NCI-H526 (cell line): ENCODE results near the gene SYNJ1.
"Not testable (repeated sequence)": the region's sequence is repeated elsewhere in the genome, so short reads cannot be mapped to it uniquely, and the experiment has no call there.

Experiments used
- DNase-seq, 2 experiments: peaks; one replicate each; lab custom pipeline; 2025; lab: John Stamatoyannopoulos, UW

The SYNJ1 gene

GRCh38 chr21:32612999-32613337 is 114.8 kb downstream of the SYNJ1 start:
- DNase-seq, result peak in 1 of 2 experiments; percentile 57

- DNase-seq, result peak; percentile 92 to 95
Measured at GRCh38 chr21:32612075-32612998, 115.5 kb downstream of the SYNJ1 start, which contains the start of gene CFAP298. CFAP298 (minus strand) TSS chr21:32612377; CDS start chr21:32612243, 134 bp downstream.

GRCh38 chr21:32611471-32611997 is 116.3 kb downstream of the SYNJ1 start:
- peak; percentile 4 to 56 for DNase-seq

- DNase-seq, result not testable (repeated sequence)
Measured at GRCh38 chr21:32610940-32611339, 116.9 kb downstream of the SYNJ1 start.

GRCh38 chr21:32608851-32609250 is 119.0 kb downstream of the SYNJ1 start:
- no peak for DNase-seq

GRCh38 chr21:32605469-32605868 is 122.3 kb downstream of the SYNJ1 start:
- DNase-seq, result no peak

- no peak for DNase-seq
Measured at GRCh38 chr21:32604464-32604863, 123.3 kb downstream of the SYNJ1 start.

- DNase-seq, result no peak
Measured at GRCh38 chr21:32603131-32603530, 124.7 kb downstream of the SYNJ1 start.

GRCh38 chr21:32602099-32602498 is 125.7 kb downstream of the SYNJ1 start:
- DNase-seq, result no peak

- DNase-seq, result peak in 1 of 2 experiments; percentile 50
Measured at GRCh38 chr21:32599526-32599925, 128.3 kb downstream of the SYNJ1 start.

- DNase-seq, result no peak
Measured at GRCh38 chr21:32599091-32599490, 128.7 kb downstream of the SYNJ1 start.

GRCh38 chr21:32597205-32597604 is 130.6 kb downstream of the SYNJ1 start:
- DNase-seq, result peak; percentile 83 to 84

GRCh38 chr21:32595431-32595830 is 132.4 kb downstream of the SYNJ1 start:
- DNase-seq, result no peak

- DNase-seq, result no peak
Measured at GRCh38 chr21:32593690-32594089, 134.1 kb downstream of the SYNJ1 start.

GRCh38 chr21:32592929-32593502 is 134.8 kb downstream of the SYNJ1 start:
- no peak for DNase-seq

GRCh38 chr21:32590130-32590529 is 137.7 kb downstream of the SYNJ1 start:
- no peak for DNase-seq

GRCh38 chr21:32587651-32588050 is 140.2 kb downstream of the SYNJ1 start:
- DNase-seq, result no peak

GRCh38 chr21:32587120-32587519 is 140.7 kb downstream of the SYNJ1 start:
- no peak for DNase-seq

GRCh38 chr21:32585970-32586369 is 141.8 kb downstream of the SYNJ1 start:
- DNase-seq, result no peak

- DNase-seq, result no peak
Measured at GRCh38 chr21:32585042-32585710, 142.6 kb downstream of the SYNJ1 start, which contains the start of gene TCP10L. TCP10L (minus strand) TSS chr21:32585523; CDS start chr21:32584304, 1,219 bp downstream.

GRCh38 chr21:32584472-32584871 is 143.3 kb downstream of the SYNJ1 start:
- no peak for DNase-seq

- DNase-seq, result no peak
Measured at GRCh38 chr21:32581732-32582131, 146.1 kb downstream of the SYNJ1 start.
